Measurements from ENCODE around the gene IFNLR1. TPM values are rescaled to one million over a fixed set of nuclear protein-coding genes. Genes with fewer than 3 reads are reported as not detected.

The IFNLR1 gene
- total and polyA plus RNA-seq, 2 of the 8 experiments (the other 6 are each of a cell fraction or from before 2014, with no cell fraction given): 6.8 to 10.1 TPM

- Histone ChIP-seq H4K5ac (ENCODE audit: insufficient read length, low read depth, low read length) (no peak overlapping the region), H3K4me3 (ENCODE audit: extremely low read depth in 1 of 4, insufficient read depth in 2 of 4, low read depth in 3 of 4, low read length in 4 of 4) (peak overlapping the region; percentile 19 to 58 (median 34); a peak in 6 of 8 replicates), H3K79me1 (ENCODE audit: low read depth, low read length) (no peaks in the 10 kb centered on the region), H2BK20ac (ENCODE audit: low read length) (no peak overlapping the region), H3K4ac (replicated peaks; ENCODE audit: insufficient read length, low read depth, low read length) (no peak overlapping the region), H2BK5ac (ENCODE audit: low read depth, low read length) (peak overlapping the region; percentile 98), H3K9ac (replicated peaks in 1 of 4; ENCODE audit: extremely low read depth in 1 of 4, low read depth in 3 of 4, low read length in 3 of 4) (peak overlapping the region; percentile 77 to 91 (median 84)), H4K91ac (replicated peaks; ENCODE audit: insufficient read length, low read length) (no peak overlapping the region), H2BK12ac (ENCODE audit: low read depth, low read length) (peak overlapping the region; percentile 86; the same call in 1 of the 2 replicates), H2AK5ac (ENCODE audit: low read depth, low read length) (peak overlapping the region; percentile 84; the same call in 1 of the 2 replicates), H2BK120ac (replicated peaks; ENCODE audit: low read depth, low read length) (no peak overlapping the region), H3K14ac (ENCODE audit: insufficient read length) (no peak overlapping the region), H3K79me2 (ENCODE audit: control insufficient read depth in 1 of 2, insufficient read depth in 2 of 2, low read length in 2 of 2) (peaks cover 0 to 6% of the 10 kb centered on the region in 2 experiments; a peak in 1 of 4 replicates), H4K20me1 (replicated peaks in 1 of 2; ENCODE audit: control insufficient read depth in 1 of 2, insufficient read depth in 2 of 2, low read length in 2 of 2) (no peaks in the 10 kb centered on the region), H3K18ac (ENCODE audit: extremely low read depth, low read length) (no peak overlapping the region), H2BK15ac (ENCODE audit: low read length) (no peak overlapping the region), H3K27ac (ENCODE audit: low read depth, low read length) (peak overlapping the region; percentile 98), H3K56ac (replicated peaks; ENCODE audit: insufficient read length, low read depth, low read length) (no peak overlapping the region), H3K9me3 (ENCODE audit: insufficient read depth in 2 of 2, low read depth in 1 of 2, low read length in 1 of 2) (no peaks in the 10 kb centered on the region), H3K23ac (ENCODE audit: insufficient read length) (no peak overlapping the region), H3K4me1 (replicated peaks in 1 of 4; ENCODE audit: control insufficient read depth in 3 of 4, insufficient read depth in 4 of 4, low read length in 3 of 4) (peaks cover 3 to 23% (median 15%) of the 10 kb centered on the region in 4 experiments), H2AFZ (ENCODE audit: low read length) (no peak overlapping the region), H3K23me2 (ENCODE audit: low read depth, low read length) (no peaks in the 10 kb centered on the region), H3K27me3 (replicated peaks in 1 of 4; ENCODE audit: control insufficient read depth in 3 of 4, extremely low read depth in 1 of 4, insufficient read depth in 3 of 4, low read length in 3 of 4) (no peaks in the 10 kb centered on the region), H3K36me3 (ENCODE audit: control insufficient read depth in 2 of 4, insufficient read depth in 4 of 4, low read length in 3 of 4) (peaks cover 0 to 6% (median 1%) of the 10 kb centered on the region in 4 experiments; a peak in 3 of 8 replicates), H4K8ac (ENCODE audit: extremely low read depth, insufficient read depth, low read length) (no peak overlapping the region), H3K4me2 (ENCODE audit: insufficient read depth in 1 of 2, low read depth in 2 of 2, low read length in 2 of 2) (peak overlapping the region; percentile 34 to 75)
- 2% methylated on average over 12 of the region's 12 CpGs; no CpG with 5 or more reads in 1 of the 2 experiments for WGBS, 2 experiments (ENCODE audit: extremely low coverage in 1 of 2, insufficient coverage in 1 of 2, insufficient read length in 1 of 2, insufficient replicate concordance in 2 of 2, low coverage in 1 of 2, low lambda C conversion rate in 2 of 2, missing lambda C conversion rate in 1 of 2)
- CTCF ChIA-PET (ENCODE audit: partially characterized antibody): interaction anchor here (0.8 to 10.9 kb wide), 14 partner anchors 8 to 240 kb away, joined by 3 to 85 read pairs (median 6); no protein-coding TSS in a partner anchor
- FAIRE-seq (peak; percentile 89), DNase-seq (ENCODE audit: low read depth in 1 of 2, low spot score in 2 of 2) (peak; percentile 66 to 89)
- POLR2A ChIA-PET (ENCODE audit: partially characterized antibody): interaction anchor here (0.6 to 7.2 kb wide), 45 partner anchors 10 to 352 kb away, joined by 3 to 82 read pairs (median 4); partner anchors contain the start of genes IFNLR1 and MYOM3
- TF ChIP-seq SP4 (IDR thresholded peaks at IDR 0.05; ENCODE audit: low read length) (no peak), KDM4A (IDR thresholded peaks at IDR 0.05; ENCODE audit: low read depth, low read length, severe bottlenecking) (no peak), SP2 (IDR thresholded peaks at IDR 0.05; ENCODE audit: low read length) (no peak), KDM5A (IDR thresholded peaks at IDR 0.05; ENCODE audit: low read length) (no peak), RNF2 (IDR thresholded peaks at IDR 0.05; ENCODE audit: borderline replicate concordance, low read depth, low read length, missing control alignments, poor library complexity, severe bottlenecking) (no peak), SUZ12 (IDR thresholded peaks at IDR 0.05; ENCODE audit: low read length) (no peak), TAF7 (optimal IDR thresholded peaks at IDR 0.05; ENCODE audit: borderline replicate concordance, low read depth, low read length) (no peak), CTBP2 (IDR thresholded peaks at IDR 0.05; ENCODE audit: borderline replicate concordance, insufficient read depth, insufficient read length, low read length) (no peak), CHD1 (IDR thresholded peaks at IDR 0.05; ENCODE audit: low read depth, low read length) (peak; percentile 0; the same call in 1 of the 2 replicates), SIX5 (IDR thresholded peaks at IDR 0.05; ENCODE audit: low read depth, low read length) (no peak), KDM1A (IDR thresholded peaks at IDR 0.05; ENCODE audit: borderline replicate concordance, low read length) (no peak), PHF8 (conservative IDR thresholded peaks at IDR 0.05; ENCODE audit: low read depth, low read length) (no peak)
- TF ChIP-seq, protein P1, sequence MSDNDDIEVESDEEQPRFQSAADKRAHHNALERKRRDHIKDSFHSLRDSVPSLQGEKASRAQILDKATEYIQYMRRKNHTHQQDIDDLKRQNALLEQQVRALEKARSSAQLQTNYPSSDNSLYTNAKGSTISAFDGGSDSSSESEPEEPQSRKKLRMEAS (IDR thresholded peaks at IDR 0.05): peak; percentile 41; the same call in 1 of the 2 replicates
Observed at GRCh38 chr1:24151175-24151533, 35.9 kb downstream of the IFNLR1 start.

Data from H1 (cell line).